Transverse colon (tissue), 4 donors: ENCODE results near the gene DCP2.

ENCODE experiments used
- POLR2A ChIP-seq: fragments of 450-650 bp; IDR thresholded peaks from one replicate; pipeline ENCODE4 v1.6.1; 2016; ENCODE audit warnings: antibody characterized with exemption, mild to moderate bottlenecking, moderate library complexity
- POLR2AphosphoS5 ChIP-seq, 3 donors: sonication (generic); formaldehyde crosslinking; IDR thresholded peaks; one replicate each; pipeline ENCODE4 v1.6.1; 2016; ENCODE audit warnings: antibody characterized with exemption in 3 of 3
- TF ChIP-seq, protein P1 (sequence below), 5 experiments: fragments of 200-600 bp in 3 of 5; fragments of 450-650 bp in 2 of 5; sonication (generic) in 3 of 5; IDR thresholded peaks; 1 replicate in 2 of 5; 2 replicates in 3 of 5; pipeline ENCODE4 v1.5.1; 2016 to 2017; ENCODE audit warnings: antibody characterized with exemption in 5 of 5, inconsistent platforms in 3 of 5, mild to moderate bottlenecking in 2 of 5, moderate library complexity in 1 of 5

DNA sequence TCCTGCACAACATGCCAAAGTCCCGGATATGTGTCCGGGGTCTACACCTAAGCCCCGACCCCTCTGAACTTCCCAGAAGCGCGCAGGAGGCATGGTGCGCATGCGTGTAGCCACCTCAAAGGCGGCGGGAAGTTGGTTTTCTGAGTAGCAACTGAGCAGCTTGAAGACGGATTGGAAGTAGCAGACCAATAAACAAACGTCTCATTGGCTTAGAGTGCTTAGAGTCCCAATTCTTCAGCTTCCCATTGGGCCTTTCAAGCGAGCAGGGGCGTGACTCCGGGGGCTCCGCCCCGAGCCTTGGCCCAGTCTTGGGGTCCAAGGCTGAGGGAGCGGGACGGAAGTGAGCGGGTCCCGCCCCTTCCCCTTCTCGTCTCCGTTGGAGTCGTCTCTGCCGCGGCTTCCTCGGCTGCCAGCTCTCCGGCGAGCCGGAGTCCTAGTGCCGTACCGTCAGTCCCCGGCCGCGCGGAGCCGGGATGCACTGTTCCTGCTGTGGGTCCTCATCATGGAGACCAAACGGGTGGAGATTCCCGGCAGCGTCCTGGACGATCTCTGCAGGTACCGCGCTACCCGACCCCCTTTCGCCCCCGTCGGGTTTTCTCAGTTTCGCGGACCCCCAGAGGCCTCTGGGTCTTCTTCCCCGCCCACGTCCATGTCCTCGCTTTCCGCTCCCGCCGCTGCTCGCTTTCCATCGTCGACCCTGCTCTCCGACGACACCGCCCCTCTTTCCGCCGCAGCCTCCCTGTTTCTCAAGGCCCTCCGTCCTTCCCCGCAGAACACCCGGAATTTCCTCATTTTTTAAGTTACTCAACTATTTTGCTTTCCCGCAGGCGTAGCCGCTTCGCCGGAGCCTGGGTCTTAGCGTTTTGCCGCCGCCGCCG is at the start of gene DCP2:
- TF ChIP-seq, protein P1, sequence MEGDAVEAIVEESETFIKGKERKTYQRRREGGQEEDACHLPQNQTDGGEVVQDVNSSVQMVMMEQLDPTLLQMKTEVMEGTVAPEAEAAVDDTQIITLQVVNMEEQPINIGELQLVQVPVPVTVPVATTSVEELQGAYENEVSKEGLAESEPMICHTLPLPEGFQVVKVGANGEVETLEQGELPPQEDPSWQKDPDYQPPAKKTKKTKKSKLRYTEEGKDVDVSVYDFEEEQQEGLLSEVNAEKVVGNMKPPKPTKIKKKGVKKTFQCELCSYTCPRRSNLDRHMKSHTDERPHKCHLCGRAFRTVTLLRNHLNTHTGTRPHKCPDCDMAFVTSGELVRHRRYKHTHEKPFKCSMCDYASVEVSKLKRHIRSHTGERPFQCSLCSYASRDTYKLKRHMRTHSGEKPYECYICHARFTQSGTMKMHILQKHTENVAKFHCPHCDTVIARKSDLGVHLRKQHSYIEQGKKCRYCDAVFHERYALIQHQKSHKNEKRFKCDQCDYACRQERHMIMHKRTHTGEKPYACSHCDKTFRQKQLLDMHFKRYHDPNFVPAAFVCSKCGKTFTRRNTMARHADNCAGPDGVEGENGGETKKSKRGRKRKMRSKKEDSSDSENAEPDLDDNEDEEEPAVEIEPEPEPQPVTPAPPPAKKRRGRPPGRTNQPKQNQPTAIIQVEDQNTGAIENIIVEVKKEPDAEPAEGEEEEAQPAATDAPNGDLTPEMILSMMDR (IDR thresholded peaks at IDR 0.05), result peak in 1 of 5 experiments; percentile 12
- peak; percentile 83 for TF ChIP-seq POLR2A
- peak; percentile 78 to 85 (median 84) for TF ChIP-seq POLR2AphosphoS5 (IDR thresholded peaks at IDR 0.05)
